Measurements from ENCODE around the gene C10orf95.

DNA sequence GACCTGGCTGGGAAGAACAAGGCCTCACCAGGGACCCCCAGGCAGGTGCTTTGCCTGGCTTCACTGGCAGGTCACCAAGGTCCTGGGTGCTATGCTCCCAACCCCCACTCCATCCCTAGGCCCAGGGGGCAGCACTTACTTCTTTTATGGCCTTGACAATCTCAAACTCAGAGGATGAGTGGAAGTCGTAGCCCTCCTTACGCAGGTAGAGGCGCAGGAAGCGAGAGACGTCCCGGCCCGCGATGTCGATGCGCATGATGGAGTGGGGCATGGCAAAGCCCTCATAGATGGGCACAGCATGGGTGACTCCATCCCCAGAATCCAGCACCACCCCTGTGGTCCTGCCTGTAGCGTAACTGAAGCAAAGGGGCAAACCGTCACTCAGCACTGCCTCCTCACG is 32.7 kb upstream of the C10orf95 start:
- TF ChIP-seq EP300 (IDR thresholded peaks at IDR 0.05): no peak
- TF ChIP-seq, protein P1, sequence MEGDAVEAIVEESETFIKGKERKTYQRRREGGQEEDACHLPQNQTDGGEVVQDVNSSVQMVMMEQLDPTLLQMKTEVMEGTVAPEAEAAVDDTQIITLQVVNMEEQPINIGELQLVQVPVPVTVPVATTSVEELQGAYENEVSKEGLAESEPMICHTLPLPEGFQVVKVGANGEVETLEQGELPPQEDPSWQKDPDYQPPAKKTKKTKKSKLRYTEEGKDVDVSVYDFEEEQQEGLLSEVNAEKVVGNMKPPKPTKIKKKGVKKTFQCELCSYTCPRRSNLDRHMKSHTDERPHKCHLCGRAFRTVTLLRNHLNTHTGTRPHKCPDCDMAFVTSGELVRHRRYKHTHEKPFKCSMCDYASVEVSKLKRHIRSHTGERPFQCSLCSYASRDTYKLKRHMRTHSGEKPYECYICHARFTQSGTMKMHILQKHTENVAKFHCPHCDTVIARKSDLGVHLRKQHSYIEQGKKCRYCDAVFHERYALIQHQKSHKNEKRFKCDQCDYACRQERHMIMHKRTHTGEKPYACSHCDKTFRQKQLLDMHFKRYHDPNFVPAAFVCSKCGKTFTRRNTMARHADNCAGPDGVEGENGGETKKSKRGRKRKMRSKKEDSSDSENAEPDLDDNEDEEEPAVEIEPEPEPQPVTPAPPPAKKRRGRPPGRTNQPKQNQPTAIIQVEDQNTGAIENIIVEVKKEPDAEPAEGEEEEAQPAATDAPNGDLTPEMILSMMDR (IDR thresholded peaks at IDR 0.05): no peak

Data from sigmoid colon (tissue), 4 donors.